Measurements from ENCODE around the gene MTHFD1L. TPM values are rescaled to one million over a fixed set of nuclear protein-coding genes. Genes with fewer than 3 reads are reported as not detected.
A peak's percentile ranks its signal among the peaks of the same experiment; 100 is the strongest.

MTHFD1L gene
- total RNA-seq, 1 donor from 2014 or later = 66.0 TPM

DNA sequence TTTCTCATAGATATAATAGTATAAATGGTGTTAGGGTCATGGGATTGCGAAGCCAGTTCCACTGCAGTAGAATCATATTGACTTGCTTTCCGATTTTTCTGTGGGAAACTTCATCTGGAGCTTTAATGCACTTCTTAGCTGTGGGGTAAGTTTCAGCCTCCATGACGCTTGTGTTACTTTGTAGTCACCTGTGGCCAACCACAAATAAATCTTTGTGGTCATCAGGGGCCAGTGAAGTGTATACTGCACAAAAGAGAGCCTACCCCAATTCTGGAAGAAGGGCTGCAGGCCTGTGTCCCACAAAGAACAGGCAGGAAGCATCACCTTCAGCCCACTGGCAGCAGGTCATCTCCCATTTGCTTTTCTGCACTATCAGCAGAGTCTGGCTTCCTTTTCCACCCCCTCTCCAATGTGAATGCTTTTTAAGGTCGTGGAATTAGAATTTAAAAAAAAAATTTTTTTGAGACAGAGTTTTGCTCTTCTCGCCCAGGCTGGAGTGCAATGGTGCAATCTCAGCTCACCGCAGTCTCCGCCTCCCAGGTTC is 32.0 kb downstream of the MTHFD1L start:
- Mint-ChIP-seq H3K27ac (ENCODE audit: unreplicated experiment) (no peak overlapping the region), H3K9me3 (ENCODE audit: unreplicated experiment) (no peaks in the 10 kb centered on the region), H3K27me3 (ENCODE audit: unreplicated experiment) (no peaks in the 10 kb centered on the region), H3K36me3 (ENCODE audit: low read depth, unreplicated experiment) (peaks cover 13% of the 10 kb centered on the region), H3K4me3 (ENCODE audit: unreplicated experiment) (no peak overlapping the region), H3K4me1 (ENCODE audit: unreplicated experiment) (peaks cover 28% of the 10 kb centered on the region)
- DNase-seq (ENCODE audit: low spot score) = no peak
- TF ChIP-seq, protein P1, sequence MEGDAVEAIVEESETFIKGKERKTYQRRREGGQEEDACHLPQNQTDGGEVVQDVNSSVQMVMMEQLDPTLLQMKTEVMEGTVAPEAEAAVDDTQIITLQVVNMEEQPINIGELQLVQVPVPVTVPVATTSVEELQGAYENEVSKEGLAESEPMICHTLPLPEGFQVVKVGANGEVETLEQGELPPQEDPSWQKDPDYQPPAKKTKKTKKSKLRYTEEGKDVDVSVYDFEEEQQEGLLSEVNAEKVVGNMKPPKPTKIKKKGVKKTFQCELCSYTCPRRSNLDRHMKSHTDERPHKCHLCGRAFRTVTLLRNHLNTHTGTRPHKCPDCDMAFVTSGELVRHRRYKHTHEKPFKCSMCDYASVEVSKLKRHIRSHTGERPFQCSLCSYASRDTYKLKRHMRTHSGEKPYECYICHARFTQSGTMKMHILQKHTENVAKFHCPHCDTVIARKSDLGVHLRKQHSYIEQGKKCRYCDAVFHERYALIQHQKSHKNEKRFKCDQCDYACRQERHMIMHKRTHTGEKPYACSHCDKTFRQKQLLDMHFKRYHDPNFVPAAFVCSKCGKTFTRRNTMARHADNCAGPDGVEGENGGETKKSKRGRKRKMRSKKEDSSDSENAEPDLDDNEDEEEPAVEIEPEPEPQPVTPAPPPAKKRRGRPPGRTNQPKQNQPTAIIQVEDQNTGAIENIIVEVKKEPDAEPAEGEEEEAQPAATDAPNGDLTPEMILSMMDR (IDR thresholded peaks at IDR 0.05; ENCODE audit: unreplicated experiment) = no peak

GRCh38 chr6:150898399-150899170 is 33.1 kb downstream of the MTHFD1L start:
- peaks cover 13% of the 10 kb centered on the region for H3K36me3 Mint-ChIP-seq (ENCODE audit: low read depth, unreplicated experiment)
- peaks cover 28% of the 10 kb centered on the region for H3K4me1 Mint-ChIP-seq (ENCODE audit: unreplicated experiment)
- peak overlapping the region; percentile 83 for H3K27ac Mint-ChIP-seq (ENCODE audit: unreplicated experiment)
- TF ChIP-seq, protein P1 (IDR thresholded peaks at IDR 0.05; ENCODE audit: unreplicated experiment) = no peak
- H3K27me3 Mint-ChIP-seq (ENCODE audit: unreplicated experiment) = no peaks in the 10 kb centered on the region
- H3K4me3 Mint-ChIP-seq (ENCODE audit: unreplicated experiment) = no peak overlapping the region
- no peak for DNase-seq (ENCODE audit: low spot score)
- H3K9me3 Mint-ChIP-seq (ENCODE audit: unreplicated experiment) = no peaks in the 10 kb centered on the region

GRCh38 chr6:150899231-150899630 is 33.7 kb downstream of the MTHFD1L start:
- H3K36me3 Mint-ChIP-seq (ENCODE audit: low read depth, unreplicated experiment) = peaks cover 13% of the 10 kb centered on the region
- H3K27me3 Mint-ChIP-seq (ENCODE audit: unreplicated experiment) = no peaks in the 10 kb centered on the region
- no peak overlapping the region for H3K27ac Mint-ChIP-seq (ENCODE audit: unreplicated experiment)
- TF ChIP-seq, protein P1 (IDR thresholded peaks at IDR 0.05; ENCODE audit: unreplicated experiment) = no peak
- H3K4me3 Mint-ChIP-seq (ENCODE audit: unreplicated experiment) = no peak overlapping the region
- H3K9me3 Mint-ChIP-seq (ENCODE audit: unreplicated experiment) = no peaks in the 10 kb centered on the region
- peaks cover 28% of the 10 kb centered on the region for H3K4me1 Mint-ChIP-seq (ENCODE audit: unreplicated experiment)
- no peak for DNase-seq (ENCODE audit: low spot score)

GRCh38 chr6:150900049-150900448 is 34.5 kb downstream of the MTHFD1L start:
- H3K4me3 Mint-ChIP-seq (ENCODE audit: unreplicated experiment) = no peak overlapping the region
- H3K27me3 Mint-ChIP-seq (ENCODE audit: unreplicated experiment) = no peaks in the 10 kb centered on the region
- TF ChIP-seq, protein P1 (IDR thresholded peaks at IDR 0.05; ENCODE audit: unreplicated experiment) = no peak
- H3K36me3 Mint-ChIP-seq (ENCODE audit: low read depth, unreplicated experiment) = peaks cover 8% of the 10 kb centered on the region
- peaks cover 28% of the 10 kb centered on the region for H3K4me1 Mint-ChIP-seq (ENCODE audit: unreplicated experiment)
- no peaks in the 10 kb centered on the region for H3K9me3 Mint-ChIP-seq (ENCODE audit: unreplicated experiment)
- DNase-seq (ENCODE audit: low spot score) = no peak
- no peak overlapping the region for H3K27ac Mint-ChIP-seq (ENCODE audit: unreplicated experiment)

DNA sequence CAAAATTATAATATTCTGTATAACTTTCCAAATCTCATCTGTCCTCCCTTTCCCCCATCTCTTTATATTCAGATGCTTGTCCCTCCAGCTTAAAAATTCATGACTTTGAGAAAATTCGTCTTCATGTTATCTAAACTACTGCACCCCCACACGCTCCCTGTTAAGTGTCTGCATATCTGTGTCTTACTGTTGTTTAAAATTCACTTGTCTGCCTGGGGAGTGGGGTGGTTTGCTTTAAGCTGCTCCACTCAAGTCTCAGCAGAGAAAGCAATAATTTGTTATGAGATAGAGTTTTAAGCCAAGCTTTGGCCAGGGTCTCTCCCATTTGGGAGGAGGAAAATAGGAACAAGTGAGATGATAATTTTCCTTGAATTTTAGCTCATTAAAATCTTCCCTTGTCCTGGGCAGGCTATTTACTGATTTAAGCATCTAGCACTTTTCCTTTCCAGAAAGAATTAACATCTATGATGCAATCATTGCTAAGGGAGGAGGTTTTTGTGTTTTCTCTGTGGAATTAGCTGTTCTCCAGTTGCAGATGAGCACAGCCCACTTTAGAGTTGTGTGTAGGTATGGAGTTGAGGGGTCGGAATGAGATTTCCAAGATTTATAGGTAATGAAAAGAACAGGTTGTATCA is 36.8 kb downstream of the MTHFD1L start:
- no peak for DNase-seq (ENCODE audit: low spot score)
- no peak overlapping the region for H3K4me3 Mint-ChIP-seq (ENCODE audit: unreplicated experiment)
- H3K4me1 Mint-ChIP-seq (ENCODE audit: unreplicated experiment) = peaks cover 21% of the 10 kb centered on the region
- peaks cover 10% of the 10 kb centered on the region for H3K36me3 Mint-ChIP-seq (ENCODE audit: low read depth, unreplicated experiment)
- peaks cover 1% of the 10 kb centered on the region for H3K27me3 Mint-ChIP-seq (ENCODE audit: unreplicated experiment)
- no peaks in the 10 kb centered on the region for H3K9me3 Mint-ChIP-seq (ENCODE audit: unreplicated experiment)
- H3K27ac Mint-ChIP-seq (ENCODE audit: unreplicated experiment) = no peak overlapping the region
- TF ChIP-seq, protein P1 (IDR thresholded peaks at IDR 0.05; ENCODE audit: unreplicated experiment) = no peak
